HG03558 (cell line): ENCODE measurements around the gene MYO7B.

Experiments used
- ATAC-seq: cut with Tn5 transposase; IDR thresholded peaks from one replicate; pipeline ENCODE4 v1.9.1; 2021; ENCODE audit warnings: moderate number of reproducible peaks; ENCODE audit not compliant: unreplicated experiment; ENCODE audit errors: extremely low read depth

MYO7B gene

DNA sequence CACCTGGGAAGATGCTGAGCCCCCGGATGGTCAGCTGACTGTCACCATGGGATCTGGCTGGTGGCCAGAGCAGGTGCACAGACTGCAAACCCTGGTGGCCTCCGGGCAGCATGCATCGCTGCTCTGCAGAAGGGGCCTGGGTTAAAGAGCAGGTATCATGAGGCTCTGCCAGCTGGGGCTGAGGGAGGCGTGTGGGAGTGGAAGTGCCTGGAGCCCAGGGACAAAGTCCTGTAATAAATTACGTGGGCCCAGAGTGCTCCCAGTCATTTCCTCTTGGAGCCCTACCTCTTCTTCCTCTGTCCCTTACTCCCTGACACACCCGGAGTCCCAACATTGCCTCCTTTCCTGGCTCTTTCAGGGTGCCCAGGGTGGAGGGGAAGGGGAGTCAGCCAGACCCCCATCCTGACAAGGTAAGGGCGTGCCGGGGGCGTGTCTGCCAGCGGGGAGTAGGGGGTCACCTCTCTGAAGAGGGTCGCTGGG, at the start of gene MYO7B:
MYO7B (plus strand) TSS at position 262 of the 480 bp plus-strand sequence. CDS start 24,040 bp downstream, outside the sequence.
- ATAC-seq = no peak

DNA sequence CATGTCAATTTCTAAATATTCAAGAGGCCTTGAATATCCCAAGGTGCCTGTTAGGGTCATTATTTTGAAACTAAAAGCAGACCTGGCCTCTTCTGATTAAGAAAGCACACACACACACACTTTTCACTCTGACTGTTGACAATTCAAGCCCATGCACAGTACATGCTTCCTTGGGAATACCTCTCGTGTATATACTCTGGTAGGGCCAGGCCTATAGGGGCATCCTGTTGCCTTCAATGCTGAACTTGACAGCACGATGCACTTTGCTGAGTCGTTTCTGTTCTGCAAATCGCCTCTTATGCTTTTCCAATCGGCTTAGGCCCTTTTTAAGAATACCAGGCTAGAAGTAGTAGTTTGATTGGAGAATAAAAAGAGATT, 49.8 kb upstream of the MYO7B start:
- ATAC-seq = no peak

DNA sequence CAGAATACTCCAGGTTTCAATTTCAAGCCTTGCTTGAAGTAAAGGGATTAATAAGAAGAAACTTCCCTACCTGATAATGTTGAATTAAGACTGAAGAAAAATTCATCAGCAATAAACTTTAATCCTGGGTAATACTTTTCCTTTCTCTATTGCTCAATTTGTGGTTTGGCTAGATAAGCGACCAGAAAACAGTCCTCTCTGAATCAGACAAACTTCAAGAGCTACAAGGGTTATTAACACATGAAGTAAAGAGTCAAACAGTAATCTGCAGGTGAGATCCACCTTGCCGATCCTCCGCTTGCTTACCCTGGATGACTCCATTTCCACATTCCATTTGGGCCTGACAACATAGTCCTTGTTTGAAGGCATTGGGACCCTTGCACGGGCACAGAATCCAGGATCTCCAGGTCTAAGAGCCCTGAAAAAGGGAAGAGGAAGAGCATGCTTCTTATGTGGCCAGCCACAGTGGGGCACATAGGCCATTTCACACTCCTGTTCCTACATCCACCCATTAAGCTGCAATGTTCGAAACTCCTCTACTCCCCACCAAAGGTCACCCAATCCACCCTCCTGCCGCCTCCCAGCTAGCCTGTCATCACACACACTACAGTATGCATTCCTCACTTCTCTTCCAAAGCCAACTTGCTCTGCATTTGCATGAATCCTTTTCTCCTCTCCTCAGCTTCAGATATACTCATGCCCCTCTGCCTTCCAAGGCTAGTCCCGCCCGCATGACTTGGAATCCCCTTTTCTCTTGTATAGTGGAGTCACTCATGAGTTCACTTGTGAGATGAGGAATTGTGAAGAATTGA, 49.0 kb upstream of the MYO7B start:
- ATAC-seq = no peak

DNA sequence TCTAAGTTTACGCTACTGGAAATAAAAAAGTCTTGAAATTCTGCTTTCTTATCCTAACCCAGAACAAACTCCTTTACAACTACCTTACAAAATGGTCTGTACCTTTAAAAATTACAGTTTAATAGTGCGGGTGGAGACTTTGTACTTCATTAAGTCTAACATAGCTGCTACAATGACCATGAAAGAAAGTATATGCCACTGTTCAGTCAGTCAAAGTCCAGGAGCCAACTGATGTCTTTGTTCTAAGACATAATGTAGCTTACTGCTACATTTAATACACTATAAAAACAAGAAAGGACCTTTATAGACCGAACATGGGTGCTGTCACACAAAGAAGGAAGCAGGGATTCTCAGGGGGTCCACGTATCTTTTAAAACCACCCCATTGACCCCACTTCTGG, 45.2 kb upstream of the MYO7B start:
- ATAC-seq = no peak

DNA sequence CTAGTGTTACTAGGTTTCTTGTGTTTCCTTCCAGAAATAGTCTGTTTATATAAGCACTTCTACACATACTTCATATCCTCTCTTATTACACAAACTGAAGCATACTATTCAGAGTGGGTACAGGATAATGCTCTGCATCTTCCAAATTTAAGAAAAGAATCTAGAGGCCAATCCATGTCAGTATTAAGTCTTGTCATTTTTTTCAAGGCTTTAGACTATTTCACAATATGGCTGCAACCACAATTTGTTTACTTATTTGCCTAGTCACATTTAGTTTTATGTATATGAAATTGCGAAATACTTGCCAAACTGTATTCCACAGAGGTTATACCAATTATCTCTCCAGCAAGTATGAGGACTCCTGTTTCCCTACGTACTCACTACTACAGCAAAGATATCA, 37.1 kb upstream of the MYO7B start:
- ATAC-seq = no peak

DNA sequence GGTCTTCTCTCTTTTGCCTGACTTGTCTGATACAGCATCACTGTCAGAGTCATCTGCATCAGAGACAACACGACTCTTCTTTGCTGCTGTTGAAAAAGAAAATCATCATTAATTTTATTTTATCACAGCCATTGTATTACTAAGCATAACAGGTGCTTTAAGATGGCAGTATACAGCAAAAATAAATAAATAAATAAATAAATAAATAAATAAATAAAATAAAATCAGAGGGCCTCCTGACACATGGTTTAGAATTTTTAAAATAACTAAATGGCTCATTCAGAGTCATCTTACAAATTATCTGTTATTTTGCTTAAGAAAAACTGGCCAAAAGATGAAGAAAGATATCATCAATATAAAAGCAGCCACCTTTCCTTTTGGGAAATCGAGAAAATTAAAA, 32.0 kb upstream of the MYO7B start:
- no peak for ATAC-seq

DNA sequence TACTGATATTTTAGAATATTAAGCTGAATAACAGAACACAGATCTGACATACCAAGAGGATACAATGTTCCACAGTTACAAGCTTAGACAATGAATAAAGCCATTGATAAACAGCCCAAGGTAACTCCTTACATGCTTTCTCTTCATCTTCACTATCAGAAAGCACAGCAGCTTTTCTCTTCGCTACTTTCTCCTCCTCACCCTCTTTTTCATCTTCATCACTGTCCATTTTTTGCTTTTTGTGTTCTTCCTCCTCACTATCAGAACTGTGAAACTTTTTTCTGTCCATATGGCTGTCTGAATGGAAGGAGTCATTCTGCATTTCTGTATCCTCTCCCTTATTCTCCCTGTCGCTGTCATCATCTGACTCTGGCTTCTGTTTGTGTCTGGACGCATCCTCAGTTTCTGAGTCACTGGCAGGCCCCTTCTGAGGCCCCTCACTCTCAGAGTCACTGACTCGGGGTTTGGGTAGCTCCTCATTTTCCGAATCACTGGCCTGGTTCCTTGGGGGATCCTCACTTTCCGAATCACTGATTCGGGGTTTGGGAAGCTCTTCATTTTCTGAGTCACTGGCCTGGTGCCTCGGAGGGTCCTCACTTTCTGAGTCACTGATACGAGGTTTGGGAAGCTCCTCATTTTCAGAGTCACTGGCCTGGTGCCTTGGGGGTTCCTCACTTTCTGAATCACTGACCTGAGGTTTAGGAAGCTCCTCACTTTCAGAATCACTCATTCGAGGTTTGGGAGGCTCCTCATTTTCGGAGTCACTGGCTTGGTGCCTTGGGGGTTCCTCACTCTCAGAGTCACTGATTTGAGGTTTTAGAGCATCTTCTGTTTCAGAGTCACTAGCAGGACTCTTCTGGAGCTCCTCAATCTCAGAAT, 30.7 kb upstream of the MYO7B start:
- ATAC-seq = no peak

DNA sequence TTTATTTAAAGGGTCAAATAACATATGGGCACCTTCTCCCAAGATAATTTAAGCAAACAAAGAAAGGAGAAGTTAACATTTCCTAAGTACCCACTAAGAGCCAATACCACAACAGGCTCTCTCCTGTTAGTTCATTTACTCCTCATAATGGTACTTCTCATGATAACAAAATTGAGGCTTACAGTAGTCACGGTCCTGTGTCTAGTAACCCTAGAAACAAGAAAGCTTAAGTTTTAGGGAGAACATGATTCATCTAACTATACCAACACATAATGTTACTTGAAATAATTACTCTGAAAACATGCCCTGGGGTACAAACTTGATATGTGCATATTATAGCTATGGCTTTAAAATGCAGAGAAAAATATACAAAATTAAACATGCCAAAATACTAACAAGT, 29.0 kb upstream of the MYO7B start:
- no peak for ATAC-seq

DNA sequence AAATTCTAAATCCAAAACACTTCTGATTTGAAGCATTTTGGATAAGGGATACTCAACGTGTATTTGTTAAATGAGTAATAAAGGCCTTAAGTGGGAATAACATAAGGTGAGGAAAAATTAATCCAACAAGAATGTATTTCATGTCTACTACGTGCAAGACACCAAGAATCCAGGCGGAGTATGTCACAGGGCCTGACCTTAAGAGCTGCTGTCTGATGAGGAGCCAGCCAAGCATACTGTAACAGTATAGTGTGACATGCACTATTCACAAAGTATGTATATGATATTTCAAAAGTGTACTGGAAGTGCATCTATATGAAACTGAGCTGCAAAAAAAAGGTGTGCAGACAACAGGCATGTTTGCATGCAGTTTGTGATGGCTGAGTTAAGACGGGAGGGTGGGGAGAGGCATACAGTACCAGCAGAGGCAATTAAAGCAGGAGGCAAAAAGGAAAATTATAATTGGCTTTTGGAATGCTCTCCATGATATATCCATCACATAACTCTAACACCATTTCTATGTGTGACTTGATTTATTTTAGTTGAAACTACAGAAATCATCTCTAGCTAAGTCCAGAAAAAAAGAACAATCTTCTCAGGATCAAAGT, 27.4 kb upstream of the MYO7B start:
- no peak for ATAC-seq

DNA sequence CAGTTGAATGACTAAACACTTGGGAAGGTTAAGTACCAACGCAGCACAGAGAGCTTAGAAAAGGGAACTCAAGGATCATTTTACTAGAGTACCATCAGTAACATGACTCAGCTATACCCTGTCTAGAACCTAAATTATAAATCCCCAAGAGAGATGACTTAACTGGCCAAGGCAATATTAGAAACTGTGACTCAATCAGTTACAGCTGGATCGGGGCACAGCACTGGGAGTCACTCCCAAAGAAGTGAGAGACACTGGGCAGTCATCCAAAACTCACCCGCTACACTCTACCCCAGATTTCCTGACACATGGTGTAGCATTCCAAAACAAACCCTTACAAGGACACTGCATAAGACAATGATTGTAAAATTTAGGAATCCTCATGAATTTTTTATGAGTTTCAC, 26.9 kb upstream of the MYO7B start:
- ATAC-seq = no peak

DNA sequence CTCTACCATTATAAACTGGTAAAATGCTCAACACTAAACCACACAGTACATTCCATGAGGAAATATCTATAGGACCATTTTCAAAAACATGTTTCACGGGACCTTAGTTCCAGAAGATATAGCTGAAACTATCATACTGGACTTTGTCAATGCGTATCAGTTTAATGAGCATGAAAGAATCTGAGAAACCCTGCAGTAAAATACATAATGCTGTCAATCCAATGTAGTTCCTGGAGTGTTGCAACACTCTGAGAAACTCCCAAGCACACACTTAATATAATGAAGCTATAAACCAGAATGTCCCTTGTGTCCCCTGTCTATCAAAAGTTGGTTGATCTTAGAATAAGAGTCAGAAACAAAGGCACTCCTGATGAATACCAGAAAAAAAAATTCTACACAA, 25.4 kb upstream of the MYO7B start:
- no peak for ATAC-seq

DNA sequence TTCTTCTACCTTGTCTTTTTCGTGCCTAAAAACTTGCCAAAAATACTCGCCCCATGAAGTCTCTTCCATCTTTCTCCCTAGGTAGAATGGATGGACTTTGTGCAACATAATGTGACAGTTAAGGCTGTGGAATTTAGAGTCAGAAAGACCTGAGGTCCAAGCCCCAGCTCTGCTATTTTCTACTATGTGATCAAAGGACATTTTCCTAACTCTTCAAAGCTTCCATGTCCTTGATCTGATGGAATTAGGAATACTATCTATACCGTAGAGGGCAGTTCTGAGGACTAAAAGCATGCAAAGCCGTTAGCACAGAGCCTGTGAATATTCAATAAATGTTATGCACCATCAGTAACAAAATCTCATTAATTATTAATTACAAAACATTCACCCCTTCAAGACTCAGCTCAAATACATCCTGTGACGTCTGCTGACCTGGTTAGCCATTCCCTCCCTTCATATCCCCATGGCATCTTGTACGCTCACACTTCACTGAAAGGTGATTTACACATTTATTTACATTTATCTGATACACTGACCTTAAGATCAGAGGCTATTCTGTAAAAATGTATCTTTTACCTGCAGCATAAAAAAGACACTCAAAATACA, 24.3 kb upstream of the MYO7B start:
- no peak for ATAC-seq

DNA sequence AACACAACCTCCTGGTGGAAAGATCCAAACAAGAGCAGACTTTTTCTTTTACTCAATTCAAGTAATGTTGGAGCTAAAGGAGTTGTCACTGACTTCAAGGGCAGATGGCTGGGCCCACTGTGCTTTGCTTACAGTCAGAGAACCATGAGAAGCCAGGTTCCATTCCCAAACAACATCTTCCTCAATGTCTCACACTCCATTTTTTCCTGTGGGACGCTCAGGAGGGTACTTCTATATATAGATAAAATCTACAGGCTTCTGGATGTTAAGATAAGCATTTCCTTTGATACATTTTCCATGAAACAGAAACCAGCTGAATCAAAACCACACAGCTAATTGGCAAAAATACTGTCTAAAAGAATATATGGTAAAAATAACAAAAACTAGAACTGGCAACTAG, 23.6 kb upstream of the MYO7B start:
- no peak for ATAC-seq

DNA sequence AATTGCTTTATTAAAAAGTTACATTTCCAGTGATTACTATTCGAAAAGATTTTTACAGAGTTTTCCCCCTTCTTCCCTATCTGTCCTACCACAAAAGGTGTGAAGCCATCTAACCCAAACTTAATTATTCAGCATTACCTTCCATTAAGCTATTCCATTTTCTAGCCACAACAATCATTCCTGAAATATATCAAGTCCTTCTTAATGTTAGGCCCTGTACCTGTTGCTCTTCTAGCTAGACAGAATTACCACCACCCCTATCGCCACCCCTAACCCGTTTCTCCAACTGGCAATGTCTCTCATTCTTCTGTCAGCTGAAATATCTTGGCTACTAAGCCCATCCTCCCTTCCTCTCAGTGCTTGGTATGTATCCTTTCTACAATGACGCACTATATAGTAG, 23.1 kb upstream of the MYO7B start:
- ATAC-seq = no peak

DNA sequence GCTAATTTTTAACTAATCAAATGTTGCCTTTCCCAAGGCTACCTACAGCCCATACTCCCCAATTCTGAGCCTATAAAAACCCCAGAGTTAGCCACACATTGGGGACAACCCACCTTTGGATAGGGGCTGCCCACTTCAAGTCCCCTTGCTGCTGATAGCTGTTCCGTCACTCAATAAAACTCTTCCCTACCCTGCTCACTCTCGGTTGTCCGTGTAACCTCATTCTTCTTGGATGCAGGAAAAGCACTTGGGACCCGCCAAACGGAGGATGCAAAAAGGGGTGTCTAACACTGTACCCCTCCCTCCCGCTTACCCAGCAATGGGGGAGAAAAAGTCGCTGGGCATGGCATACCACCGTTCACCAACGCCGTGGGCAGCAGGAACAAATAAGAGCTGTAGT, 21.4 kb upstream of the MYO7B start:
- no peak for ATAC-seq

DNA sequence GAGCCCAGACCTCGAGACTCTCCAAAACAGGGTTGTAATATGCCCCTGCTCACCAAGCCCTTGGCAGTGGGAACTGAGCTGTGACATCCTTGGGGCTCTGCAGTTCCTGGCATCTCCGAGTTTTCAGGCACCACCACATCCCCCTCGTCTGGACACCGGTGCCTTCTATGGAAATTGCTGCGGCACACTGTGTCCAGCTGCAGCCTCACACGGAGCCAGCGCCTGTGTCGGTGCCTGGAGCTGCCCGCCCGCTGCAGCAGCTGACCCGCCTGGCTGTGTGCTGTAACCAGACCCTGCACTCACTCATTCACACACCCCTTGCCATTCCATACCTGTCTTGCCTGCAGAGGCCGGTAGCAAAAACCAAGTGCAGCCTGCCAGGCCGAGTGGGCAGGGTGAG, 21.0 kb upstream of the MYO7B start:
- no peak for ATAC-seq

DNA sequence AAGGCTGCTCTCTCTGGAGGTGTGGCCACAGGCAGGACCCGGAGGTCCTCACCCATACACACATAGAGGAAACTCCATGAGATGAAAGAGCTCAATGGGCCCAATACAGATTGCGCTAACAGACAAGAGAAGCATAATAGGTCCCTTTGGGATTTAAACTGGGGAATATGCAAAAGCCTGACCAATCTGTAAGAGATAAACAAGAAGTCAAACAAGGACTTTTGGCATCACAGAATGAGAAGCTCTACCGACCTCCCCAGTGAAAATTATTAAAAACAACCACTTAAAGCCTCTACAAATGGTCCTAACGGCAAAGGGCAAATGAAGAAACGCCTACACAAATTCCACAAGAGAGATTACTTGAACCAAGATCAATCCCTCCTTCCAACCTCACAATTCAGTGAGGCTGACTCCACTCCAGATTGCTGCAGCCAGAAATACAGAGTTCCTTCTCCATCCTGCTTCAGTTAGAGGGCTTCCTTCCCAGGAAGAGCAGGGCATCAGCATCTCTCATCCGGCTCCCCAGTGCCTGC, 20.0 kb upstream of the MYO7B start:
- no peak for ATAC-seq

DNA sequence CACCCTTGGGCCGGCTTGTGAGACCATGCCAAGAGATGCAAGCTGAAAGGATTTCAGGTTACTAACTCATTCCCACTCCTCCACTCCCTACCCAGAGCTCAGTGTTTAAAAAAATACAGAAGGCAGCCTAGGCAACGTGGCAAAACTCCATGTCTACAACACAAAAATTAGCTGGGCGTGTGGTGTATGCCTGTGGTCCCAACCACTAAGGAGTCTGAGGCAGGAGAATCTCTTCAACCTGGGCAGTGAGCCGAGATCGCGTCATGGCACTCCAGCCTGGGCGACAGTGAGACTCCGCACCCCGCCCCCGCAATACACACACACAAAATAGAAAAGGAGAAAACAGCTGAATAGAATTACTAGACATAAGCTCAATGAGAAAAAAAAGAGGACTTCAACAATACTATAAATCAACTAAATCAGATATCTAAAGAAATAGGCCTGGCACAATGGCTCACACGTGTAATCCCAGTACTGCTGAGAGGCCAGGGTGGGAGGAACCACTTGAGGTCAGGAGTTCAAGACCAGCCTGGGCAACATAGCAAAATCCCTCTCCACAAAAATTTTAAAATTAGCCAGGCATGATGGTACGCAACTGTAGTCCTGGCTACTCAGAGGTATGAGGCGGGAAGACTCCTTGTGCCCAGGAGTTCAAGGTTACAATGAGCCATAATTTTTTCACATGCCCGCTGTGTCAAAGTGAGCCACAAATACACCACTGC, 19.3 kb upstream of the MYO7B start:
- no peak for ATAC-seq

DNA sequence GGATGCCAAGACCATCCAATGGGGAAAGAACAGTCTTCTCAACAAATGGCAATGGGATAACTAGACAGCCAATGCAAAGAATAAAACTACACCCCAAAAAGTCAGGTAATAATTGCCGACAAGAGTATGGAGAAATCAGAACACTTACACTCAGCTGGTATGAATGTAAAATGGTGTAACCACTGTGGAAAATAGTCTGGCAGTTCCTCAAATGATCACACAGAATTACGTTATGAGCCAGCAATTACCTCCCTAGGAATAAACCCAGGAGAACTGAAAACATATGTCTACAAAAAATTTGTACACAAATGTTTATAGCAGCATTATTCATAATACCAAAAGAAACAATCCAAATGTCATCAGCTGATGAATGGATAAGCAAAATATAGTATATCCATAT, 18.0 kb upstream of the MYO7B start:
- ATAC-seq = no peak

DNA sequence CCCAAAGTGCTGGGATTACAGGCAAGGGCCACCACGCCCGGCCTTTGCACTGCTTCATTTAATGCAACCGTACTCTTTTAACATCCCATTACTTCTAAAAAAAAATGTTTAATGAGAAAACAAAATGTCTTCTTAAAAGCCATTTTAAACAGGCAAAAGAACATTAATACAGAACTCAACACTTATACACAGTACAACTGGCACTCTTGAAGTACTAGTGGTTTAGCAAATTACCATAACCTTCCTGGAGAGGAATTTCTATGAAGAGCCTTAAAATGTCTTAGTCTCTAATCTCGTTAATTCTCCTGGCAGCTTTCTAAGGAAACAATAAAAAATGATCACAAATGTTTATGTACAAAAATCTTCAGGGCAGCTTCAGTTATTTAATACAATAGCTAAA, 15.1 kb upstream of the MYO7B start:
- ATAC-seq = no peak
